ENCODE results near the gene ASF1B. TPM values are rescaled to one million over a fixed set of nuclear protein-coding genes. Genes with fewer than 3 reads are reported as not detected.

ASF1B gene
- total and polyA plus RNA-seq, 12 donors: 0.48 to 17.2 (median 1.9) TPM

- Histone ChIP-seq H3K36me3 (replicated peaks in 1 of 2) (no peaks in the 10 kb centered on the region), H3K9me3 (replicated peaks in 1 of 3) (no peaks in the 10 kb centered on the region), H3K27me3 (no peaks in the 10 kb centered on the region), H3K27ac (no peak overlapping the region), H3K4me1 (replicated peaks in 1 of 2) (peaks cover 0 to 6% of the 10 kb centered on the region in 2 donors), H3K4me3 (no peak overlapping the region)
- 59 to 60% (median 60%) methylated on average over 1 to 18 of the region's 18 CpGs; no CpG with 5 or more reads in 1 of the 4 donors for WGBS, 4 donors
- no peak for TF ChIP-seq CTCF (IDR thresholded peaks at IDR 0.05)
- no peak for TF ChIP-seq POLR2A (IDR thresholded peaks at IDR 0.05)
- no peak for DNase-seq
- intact Hi-C loops (cut with DNase I): loop anchor here in 1 of 2 donors (10.0 kb wide), 1 partner anchor 177 kb away; no protein-coding TSS in a partner anchor
Measured at GRCh38 chr19:14167576-14168138, 31.3 kb upstream of the ASF1B start.

GRCh38 chr19:14166999-14167575 lies 30.7 kb upstream of the ASF1B start:
- H3K36me3 ChIP-seq (replicated peaks in 1 of 2): no peaks in the 10 kb centered on the region
- H3K27me3 ChIP-seq: no peaks in the 10 kb centered on the region
- no peak overlapping the region for H3K4me3 ChIP-seq
- peaks cover 0 to 6% of the 10 kb centered on the region in 2 donors for H3K4me1 ChIP-seq (replicated peaks in 1 of 2)
- intact Hi-C loops (cut with DNase I): loop anchor here in 1 of 2 donors (10.0 kb wide), 1 partner anchor 178 kb away; no protein-coding TSS in a partner anchor
- H3K9me3 ChIP-seq (replicated peaks in 1 of 3): no peaks in the 10 kb centered on the region
- DNase-seq: no peak
- H3K27ac ChIP-seq: no peak overlapping the region
- 49 to 72% (median 56%) methylated on average over 9 to 12 of the region's 12 CpGs for WGBS, 4 donors
- TF ChIP-seq CTCF (IDR thresholded peaks at IDR 0.05) (no peak), POLR2A (IDR thresholded peaks at IDR 0.05) (no peak)

- TF ChIP-seq CTCF (IDR thresholded peaks at IDR 0.05): no peak
- TF ChIP-seq POLR2A (IDR thresholded peaks at IDR 0.05): no peak
- Histone ChIP-seq H3K36me3 (replicated peaks in 1 of 2) (no peaks in the 10 kb centered on the region), H3K4me3 (no peak overlapping the region), H3K9me3 (replicated peaks in 1 of 3) (no peaks in the 10 kb centered on the region), H3K4me1 (replicated peaks in 1 of 2) (peaks cover 0 to 6% of the 10 kb centered on the region in 2 donors), H3K27me3 (no peaks in the 10 kb centered on the region), H3K27ac (no peak overlapping the region)
- DNase-seq: no peak
- intact Hi-C loops (cut with DNase I): loop anchor here in 1 of 2 donors (10.0 kb wide), 1 partner anchor 179 kb away; no protein-coding TSS in a partner anchor
- WGBS, 4 donors: 70 to 80% (median 72%) methylated on average over 19 to 20 of the region's 20 CpGs
Measured at GRCh38 chr19:14165990-14166830, 29.8 kb upstream of the ASF1B start.

Data from adrenal gland (tissue), 12 donors.